GM11168 (cell line): ENCODE data around the gene SFMBT2.

Experiments
- in situ Hi-C: fragments of 300-500 bp; cut with MboI; formaldehyde crosslinking; loops from one replicate; pipeline ENCODE4 v1.12.0; 2022; ENCODE audit warnings: low sequenced_read_pairs; ENCODE audit not compliant: unreplicated experiment

Gene SFMBT2

DNA sequence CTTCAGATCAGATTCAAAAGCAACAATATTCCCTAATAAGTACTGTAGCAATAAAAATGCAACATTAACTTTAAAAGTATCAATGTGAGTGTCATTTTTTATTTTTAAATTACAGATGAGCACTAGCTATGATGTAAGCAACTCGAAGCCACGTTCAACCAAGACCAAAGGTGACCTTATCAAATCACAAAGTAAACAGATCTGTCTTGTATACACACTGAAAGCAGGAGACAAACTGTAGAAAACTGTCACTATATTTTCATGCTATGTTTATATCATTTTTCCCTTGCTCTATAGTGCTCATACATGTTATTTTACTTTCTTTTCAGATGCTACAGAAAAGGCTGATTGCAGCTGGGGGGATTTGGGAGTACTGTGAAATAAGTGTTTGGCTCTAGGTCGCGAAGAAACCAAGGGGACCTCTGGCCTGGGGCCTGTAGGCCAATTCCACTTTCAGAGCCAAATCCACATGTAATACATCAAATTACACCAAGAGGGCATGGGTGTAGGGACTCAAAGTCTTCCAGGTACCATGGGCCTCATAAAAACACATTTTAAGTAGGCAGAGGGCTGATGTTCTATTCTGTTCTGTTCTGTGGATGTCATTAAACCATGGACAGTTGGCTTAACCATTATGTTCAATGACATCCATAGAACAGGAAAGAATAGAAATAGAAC is 245.2 kb downstream of the SFMBT2 start:
- in situ Hi-C loops: no loop called here

DNA sequence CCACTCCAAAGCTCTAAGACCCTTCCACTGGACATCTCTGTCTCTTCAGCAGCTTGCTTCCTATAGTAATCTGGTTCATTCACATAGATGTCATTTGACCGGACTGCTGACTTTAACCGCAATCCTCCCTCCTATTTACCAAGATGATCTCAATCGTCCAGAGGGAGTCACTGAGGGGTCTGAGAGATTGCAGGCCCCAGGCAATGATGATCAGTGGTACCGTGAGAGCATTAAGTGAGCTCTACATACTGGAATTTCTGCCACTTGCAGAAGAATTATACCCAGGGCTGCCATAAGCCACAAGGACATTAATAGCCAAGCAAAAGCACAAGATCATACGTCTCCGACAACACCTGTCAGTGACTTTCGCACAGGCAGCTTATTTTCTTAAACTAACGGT is 245.9 kb downstream of the SFMBT2 start:
- in situ Hi-C loops: no loop called here

DNA sequence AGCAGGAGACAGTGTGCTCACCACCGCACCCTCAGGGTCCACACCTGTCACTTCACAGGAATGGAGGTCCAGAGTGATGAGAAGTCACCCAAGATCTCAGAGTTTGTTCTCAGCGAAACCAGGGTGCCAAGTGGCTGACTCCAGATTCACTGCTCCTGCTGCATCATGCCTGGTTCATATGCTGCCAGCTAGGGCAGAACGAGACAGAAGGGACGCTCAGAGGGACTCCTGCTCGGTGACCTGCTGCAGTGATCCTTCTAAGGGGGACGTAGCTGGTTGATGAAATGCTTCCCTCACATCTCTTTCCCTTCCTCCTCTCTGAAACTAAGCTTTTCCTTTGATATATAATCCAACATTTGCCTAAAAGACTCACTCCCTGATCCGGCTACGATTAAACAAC is 248.5 kb downstream of the SFMBT2 start:
- in situ Hi-C loops: no loop called here

DNA sequence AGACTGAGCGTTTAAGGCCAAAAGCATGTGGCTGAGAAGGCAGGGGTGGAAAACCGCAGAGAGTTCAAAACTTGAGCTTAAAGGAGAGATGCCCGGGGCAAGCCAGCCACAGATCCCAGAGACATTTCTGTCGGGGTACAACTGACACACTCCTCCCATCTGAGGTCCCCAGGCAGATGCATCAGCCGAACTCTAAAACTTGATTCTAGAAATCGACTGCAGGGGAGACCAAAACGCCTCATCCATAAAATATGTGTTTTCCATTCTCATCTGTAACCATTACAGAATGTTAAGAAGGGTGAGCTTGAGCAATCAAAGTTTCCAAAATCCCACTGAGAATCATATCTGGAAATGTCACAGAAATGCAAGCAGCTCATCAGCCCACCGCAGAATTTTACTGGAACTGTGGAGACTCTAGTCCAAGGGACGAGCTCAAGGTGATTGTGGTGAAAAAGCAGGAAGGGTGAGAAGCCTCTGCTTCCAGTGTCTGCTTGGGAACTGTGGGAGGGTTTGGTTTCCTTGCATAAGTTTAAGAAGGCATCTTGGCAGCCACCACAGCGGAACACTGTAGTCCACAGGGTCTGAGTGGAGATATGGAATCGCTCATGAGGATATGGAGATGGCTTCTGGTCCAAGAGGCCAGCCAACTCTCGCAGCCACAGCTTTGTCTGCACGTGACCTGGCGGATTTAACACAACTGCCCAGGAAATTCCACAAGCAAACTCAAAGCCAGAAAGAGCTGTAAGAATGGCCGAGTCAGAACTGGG is 249.2 kb downstream of the SFMBT2 start:
- in situ Hi-C loops: no loop called here

DNA sequence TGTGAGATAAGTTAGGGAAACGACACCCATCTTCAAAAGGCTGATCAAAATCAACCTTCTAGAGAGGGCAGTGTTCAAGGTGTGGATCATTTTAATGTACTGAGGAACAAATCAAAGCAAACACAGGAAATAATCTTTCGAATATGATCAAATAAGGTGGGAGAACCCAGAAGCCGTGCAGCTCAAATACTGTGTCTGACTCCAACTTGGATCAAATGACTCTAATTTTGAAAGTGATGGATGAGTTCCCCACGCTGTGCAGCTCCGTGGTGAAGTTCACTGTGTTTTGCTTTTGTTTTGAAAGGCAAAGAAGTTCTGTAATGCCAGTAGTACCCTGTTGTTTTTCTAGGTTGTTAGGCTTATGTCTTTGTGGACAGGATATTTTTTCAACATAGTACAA is 250.9 kb downstream of the SFMBT2 start:
- in situ Hi-C loops: no loop called here

DNA sequence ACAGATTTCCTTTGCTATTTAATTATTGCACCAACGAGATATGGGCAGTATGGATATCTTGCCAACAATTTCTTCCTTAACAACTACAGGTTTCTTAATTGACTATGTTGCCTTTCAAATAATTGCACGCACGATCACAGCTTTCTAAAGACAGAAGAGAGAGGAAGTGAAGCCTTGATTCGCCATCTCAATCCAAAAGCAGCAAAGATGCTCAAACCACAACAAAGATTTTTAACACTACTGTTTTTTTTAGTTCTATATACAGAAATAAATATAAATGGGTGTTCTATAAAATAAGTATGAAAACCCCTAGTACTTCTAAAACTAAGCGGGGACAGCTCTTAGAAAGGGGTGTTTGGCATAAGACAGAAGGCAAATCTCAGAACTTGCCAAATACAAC is 251.3 kb downstream of the SFMBT2 start:
- in situ Hi-C loops: no loop called here

DNA sequence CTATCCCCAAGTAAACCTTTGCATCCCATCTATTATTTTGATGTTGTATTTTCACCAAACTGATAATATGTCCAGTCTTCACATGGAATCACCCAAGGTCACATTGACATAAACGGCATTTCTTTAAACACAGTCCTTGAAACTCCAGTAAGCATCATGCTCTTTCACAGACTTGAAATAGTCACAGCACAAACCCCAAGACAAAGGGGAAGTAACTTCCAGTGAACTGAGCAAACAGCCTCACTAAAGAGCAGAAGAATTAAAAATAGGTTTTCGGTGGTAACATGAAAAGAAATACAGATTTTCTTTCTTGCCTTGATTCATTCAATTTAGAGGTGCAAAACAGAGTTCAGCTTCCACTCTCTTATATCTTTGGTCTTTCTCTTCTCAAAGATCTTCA is 253.7 kb downstream of the SFMBT2 start:
- in situ Hi-C loops: no loop called here

DNA sequence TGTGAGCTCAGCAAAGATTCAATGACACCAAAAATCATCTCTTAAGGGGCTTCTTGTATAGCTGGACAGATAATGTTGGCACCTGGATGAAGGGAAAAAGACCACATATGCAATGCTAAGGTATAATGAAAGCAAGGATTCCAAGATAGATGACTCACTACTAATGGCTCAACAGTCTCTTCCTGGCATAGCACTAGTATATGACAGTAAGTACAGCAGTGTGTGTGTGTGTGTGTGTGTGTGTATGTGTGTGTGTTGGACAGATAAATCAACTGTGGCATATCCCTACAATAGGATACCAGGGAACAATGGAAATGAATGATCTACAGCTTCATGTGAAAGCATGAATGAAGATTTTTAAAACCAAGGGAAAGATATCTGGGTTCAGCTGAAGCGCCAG is 257.1 kb downstream of the SFMBT2 start:
- in situ Hi-C loops: no loop called here

DNA sequence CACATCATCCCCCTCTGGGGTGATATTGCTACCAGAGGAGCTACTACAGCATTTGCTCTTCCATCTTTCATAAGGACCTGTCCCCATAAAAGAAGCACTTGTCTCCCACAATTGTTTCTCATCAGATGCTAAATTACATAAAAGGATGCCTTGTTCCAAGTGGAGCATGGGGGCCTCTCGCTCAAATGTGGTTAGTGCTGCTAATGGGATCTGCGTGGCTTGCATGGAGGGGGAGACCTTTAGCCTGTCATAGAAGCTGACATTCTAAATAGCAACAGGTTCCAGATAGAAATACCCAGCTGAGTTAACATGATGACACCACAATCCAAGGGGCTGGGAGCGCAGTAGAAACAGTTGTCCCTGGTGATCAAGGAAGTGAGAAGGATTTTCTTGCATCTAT is 257.9 kb downstream of the SFMBT2 start:
- in situ Hi-C loops: no loop called here

DNA sequence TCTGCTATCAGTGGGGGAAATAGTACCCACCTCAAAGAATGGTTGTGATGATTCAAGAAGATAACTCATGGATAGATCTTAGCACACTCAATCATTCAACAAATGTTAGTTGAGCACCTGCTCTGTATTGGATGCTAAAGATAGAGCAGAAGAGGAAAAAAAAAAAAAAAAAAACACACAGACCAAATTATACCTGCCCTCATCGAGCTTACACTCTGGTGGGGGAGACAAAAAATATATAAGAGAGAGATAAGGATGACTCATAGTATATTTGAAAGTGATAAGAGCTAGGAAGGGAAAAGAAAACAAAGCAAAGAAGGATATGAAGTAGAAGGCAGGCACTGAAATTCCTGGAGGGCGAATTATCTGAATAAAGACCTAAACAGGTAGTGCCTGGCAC is 258.5 kb downstream of the SFMBT2 start:
- in situ Hi-C loops: no loop called here

DNA sequence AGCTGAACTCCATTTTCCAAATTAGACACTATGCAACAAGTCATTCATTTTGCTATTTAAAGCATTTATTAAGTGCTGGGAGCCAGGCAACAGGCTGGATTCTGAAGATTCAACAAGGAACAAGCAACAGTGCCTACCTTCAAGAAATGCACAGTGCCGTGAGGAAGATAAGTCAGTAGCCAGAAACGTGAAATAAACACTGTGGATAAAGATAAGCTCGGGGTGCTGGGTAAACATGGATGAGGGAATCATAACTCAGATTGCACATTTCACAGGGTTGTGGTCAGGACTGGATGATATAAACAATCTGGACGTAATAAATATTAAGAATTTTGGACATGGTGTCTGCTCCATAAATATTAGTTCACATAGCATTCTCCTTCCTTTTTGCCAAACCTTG is 259.3 kb downstream of the SFMBT2 start:
- in situ Hi-C loops: no loop called here

DNA sequence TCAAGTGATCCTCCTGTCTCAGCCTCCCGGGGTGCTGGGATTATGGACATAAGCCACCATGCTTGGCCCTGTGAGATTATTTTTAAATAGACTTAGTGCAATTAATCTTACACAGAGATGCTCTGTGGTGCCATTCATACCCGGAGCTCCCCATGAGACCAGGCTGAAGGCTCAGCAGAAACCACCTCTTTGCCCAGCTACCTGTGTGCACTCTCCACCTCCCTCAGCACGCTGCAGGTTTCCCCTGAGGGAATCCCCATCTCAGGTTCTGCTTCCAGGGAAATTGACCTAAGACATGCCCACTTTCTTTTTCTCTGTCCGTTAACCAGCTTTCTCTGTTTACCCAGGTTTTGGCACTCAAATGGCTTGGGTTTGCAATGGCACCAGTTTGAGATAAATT is 260.5 kb downstream of the SFMBT2 start:
- in situ Hi-C loops: no loop called here

DNA sequence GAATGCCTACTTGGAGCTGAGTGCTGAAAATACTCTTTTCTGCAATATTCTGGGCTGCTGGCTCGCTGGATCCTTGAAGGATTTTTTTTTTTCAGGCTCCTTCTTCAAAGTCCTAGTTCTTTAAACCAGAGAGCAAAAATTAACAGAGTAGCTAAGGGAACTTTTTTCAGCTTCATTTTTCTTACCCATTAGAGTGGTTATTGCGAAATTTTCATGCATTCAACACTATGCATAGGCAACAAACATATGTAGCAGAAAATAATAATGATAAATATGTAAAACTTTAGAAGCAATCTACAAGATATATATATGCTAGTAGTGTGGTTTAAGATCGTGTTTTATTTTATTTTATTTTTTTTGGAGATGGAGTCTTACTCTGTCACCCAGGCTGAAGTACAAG is 264.6 kb downstream of the SFMBT2 start:
- in situ Hi-C loops: no loop called here

DNA sequence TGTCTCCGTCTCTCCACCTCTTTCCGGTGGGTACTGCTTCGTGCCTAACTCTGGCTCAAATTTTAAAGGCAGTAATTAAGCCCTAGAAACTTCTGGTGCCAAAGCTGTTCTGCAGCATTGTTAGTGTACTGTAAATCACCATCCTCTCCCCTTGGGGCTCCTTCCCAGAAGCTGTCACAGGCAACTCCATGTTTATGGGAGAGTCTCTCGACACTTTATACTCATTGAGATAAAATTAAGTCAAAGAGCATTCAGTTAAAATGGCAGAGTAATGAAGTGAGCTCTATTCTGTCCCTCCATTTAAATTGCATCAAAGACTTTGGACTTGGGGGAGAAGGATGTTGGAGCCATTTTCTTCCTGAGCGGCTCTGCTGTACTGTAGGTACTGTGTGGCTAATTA is 274.8 kb downstream of the SFMBT2 start:
- in situ Hi-C loops: no loop called here

DNA sequence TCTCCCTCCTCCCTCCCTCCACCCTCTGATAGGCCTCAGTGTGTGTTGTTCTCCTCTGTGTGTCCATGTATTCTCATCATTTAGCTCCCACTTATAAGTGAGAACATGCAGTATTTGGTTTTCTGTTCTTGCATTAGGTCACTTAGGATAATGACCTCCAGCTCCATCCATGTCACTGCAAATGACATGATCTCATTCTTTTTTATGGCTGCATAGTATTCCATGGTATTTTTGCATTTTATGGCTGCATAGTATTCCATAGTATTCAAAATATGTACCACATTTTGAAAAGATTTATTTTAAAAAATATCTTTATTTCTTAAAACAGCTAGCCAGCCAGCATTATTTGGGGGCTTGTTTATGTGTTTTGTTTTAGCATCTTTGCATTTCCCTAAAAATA is 275.6 kb downstream of the SFMBT2 start:
- in situ Hi-C loops: no loop called here

DNA sequence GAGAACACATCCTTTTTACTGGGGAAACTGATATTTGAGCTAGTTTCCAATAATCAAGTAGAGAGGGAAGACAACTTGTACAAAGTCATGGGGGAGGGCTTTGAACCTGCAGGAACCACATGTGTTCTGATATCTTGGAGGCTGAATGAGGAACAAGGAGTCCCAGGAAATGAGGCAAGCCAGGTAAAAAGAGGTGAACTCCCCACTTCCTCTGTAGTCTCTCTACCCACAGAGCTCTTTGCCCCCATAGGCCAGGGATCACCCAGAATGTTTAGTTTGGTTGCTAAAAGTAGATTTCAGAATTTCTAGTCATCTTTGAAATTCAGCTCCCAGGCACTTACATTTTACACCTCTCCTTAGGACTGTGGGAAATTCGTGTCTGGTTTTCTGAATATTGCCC is 276.4 kb downstream of the SFMBT2 start:
- in situ Hi-C loops: no loop called here

DNA sequence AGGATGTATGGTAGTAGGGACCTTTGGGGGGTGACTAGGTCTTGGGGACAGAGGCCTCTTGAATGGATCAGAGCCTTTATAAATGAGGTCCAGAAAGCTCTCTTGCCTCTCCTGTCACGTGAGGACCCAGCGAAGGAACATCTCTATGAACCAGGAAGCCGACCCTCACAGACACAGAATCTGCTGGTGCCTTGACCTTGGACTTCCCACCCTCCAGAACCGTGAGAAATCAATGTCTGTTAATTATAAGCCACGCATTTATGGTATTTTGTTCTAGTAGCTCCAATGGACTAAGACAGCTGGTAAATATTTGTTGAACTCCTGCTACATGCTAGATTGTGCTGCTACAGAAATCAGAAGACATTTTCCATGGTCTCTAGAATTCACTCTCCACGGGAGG is 276.9 kb downstream of the SFMBT2 start:
- in situ Hi-C loops: no loop called here

DNA sequence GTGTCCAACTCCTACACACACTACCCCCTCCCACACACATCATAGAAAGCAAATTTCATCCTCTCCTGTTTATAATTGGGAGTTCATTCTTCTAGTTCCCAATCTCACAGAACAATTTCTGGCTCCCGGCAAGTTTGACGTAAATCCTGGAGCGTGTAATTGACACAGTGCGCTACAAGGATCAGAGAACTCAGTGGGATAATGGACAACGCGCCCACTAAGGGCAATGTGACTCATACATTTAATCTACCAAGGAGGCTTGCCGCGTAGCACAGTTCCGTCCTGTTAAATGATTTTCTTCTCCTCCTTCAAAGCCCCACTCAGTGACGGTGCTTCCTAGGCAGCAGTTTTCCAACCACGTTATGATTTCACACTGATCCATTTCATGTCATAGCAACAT is 277.6 kb downstream of the SFMBT2 start:
- in situ Hi-C loops: no loop called here

DNA sequence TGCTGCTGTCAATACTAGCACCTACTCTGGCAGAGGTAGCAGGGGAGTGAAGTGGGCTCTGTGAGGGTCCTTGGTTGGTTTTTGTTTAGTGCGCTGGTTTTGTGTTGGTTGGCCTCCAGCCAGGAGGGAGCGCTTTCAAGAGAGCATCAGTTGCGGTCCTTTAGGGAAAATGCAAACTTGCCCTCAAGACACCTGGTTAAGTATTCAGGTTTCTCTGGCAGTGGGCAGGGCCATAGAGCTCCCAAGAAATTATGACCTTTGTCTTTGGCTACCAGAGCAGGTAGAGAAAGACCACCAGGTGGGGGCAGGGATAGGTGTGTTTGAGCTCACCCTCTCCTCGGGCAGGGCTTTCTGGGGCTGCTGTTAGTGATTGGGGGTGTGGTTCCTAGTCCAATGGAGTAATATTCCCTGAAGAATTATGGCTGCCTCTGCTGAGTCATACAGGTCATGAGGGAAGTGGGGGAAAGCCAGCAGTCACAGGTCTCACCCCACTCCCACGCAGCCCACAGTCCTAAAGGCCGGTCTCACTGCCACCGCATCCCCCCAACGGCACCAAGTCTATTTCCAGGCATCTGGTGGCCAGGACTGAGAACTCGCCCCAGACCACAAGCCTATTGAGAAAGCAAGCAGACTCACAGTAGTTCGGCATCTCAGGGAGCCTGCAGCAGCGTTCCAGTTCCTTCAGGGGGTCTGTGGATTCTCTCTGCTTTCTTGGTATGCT is 280.5 kb downstream of the SFMBT2 start:
- in situ Hi-C loops: no loop called here

DNA sequence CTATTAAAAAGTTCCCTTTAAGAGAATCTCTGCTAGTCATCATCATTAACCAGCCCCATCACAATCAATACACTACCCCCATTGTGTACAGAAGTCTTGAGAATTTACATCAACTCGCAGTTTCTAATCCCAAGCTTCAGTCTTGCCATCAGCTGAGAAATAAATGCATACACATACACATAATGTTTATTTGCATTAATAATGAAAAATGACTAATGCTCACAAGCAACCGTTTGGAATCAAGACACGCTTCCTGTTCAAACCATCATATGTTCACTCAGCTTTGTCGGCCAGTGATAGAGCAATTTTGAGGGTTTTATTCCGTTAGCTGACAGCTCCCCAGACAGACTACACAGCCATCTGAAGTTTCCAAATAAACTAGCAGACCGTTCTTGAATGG is 287.1 kb downstream of the SFMBT2 start:
- in situ Hi-C loops: no loop called here

DNA sequence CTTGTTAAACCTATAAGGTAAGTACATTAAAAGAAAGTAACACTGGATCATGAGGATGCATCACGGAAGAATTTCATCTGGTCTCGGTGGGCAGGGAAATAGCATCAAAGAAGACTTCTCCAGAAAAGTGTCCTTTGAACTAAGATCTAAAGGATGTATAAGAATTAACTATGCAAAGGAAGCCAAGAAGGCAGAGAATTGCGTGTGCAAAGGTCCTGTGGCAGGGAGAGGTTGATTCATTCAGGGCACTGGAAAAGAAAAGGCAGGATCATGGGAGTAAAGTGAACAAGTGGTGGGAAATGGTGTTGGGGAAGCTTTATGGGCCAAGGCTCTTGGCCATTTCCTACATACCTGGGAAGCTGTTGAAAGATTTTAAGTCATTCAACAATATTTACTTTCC is 288.3 kb downstream of the SFMBT2 start:
- in situ Hi-C loops: no loop called here
